HCT116 (cell line): ENCODE measurements around the gene HOXD8. TPM values are rescaled to one million over a fixed set of nuclear protein-coding genes. Genes with fewer than 3 reads are reported as not detected.

Experiments
- ATF3 ChIP-seq: IDR thresholded peaks from 2 replicates; pipeline ENCODE4 v1.6.1; 2012
- ELF1 ChIP-seq: IDR thresholded peaks from 2 replicates; pipeline ENCODE4 v1.6.1; 2012; ENCODE audit warnings: low read depth, borderline replicate concordance
- MAX ChIP-seq: IDR thresholded peaks from 2 replicates; pipeline ENCODE4 v1.6.1; 2012
- RAD21 ChIP-seq: IDR thresholded peaks from 2 replicates; pipeline ENCODE4 v1.6.1; 2012; ENCODE audit warnings: low read depth, mild to moderate bottlenecking
- REST ChIP-seq: IDR thresholded peaks from 2 replicates; pipeline ENCODE4 v1.6.1; 2012; ENCODE audit warnings: low read depth
- SP1 ChIP-seq: IDR thresholded peaks from 2 replicates; pipeline ENCODE4 v1.6.1; 2012; ENCODE audit warnings: low read depth
- SRF ChIP-seq: IDR thresholded peaks from 2 replicates; pipeline ENCODE4 v1.6.1; 2012; ENCODE audit warnings: low read depth
- YY1 ChIP-seq: IDR thresholded peaks from 2 replicates; pipeline ENCODE4 v1.6.1; 2011; ENCODE audit warnings: low read length, low read depth, moderate library complexity, mild to moderate bottlenecking; ENCODE audit not compliant: insufficient replicate concordance; ENCODE audit errors: extremely low read depth
- ZNF274 ChIP-seq: fragments of 200-500 bp; sonication (Bioruptor generic); IDR thresholded peaks from 2 replicates; pipeline ENCODE4 v1.6.1; 2014; ENCODE audit warnings: mild to moderate bottlenecking, low read depth, low read length, inconsistent platforms
- total RNA-seq: library from RNA; stranded (reverse); gene quantifications from one replicate; pipeline ENCODE4 v1.2.1, GENCODE V29; 2021; ENCODE audit not compliant: unreplicated experiment

The HOXD8 gene
- total RNA-seq, 1 experiment from 2014 or later = 6.0 TPM

- no peak for TF ChIP-seq ATF3
- TF ChIP-seq REST = no peak
- TF ChIP-seq ZNF274 = no peak
- TF ChIP-seq YY1 = no peak
- no peak for TF ChIP-seq MAX
- TF ChIP-seq RAD21 = no peak
- no peak for TF ChIP-seq ELF1
- TF ChIP-seq SRF = no peak
- TF ChIP-seq SP1 = no peak
Measured at GRCh38 chr2:176088937-176089842, 40.3 kb upstream of the HOXD8 start (continued).
